OCI-LY7 (cell line): ENCODE measurements around the gene GADD45A. TPM values are rescaled to one million over a fixed set of nuclear protein-coding genes. Genes with fewer than 3 reads are reported as not detected.

Source experiments
- BruUV-seq: library from RNA; stranded (reverse); fragments of 400-500 nt; replicated peaks from 2 replicates; lab custom pipeline; 2021; lab: Mats Ljungman, UMichigan
- CTCF ChIA-PET: fragments of 300-600 bp; sonication (Branson Sonifier 250); formaldehyde crosslinking; loops from one replicate; lab custom pipeline; 2022; ENCODE audit warnings: antibody characterized with exemption; ENCODE audit not compliant: unreplicated experiment; lab: Charles Lee
- POLR2A ChIA-PET: fragments of 300-600 bp; sonication (Branson Sonifier 250); formaldehyde crosslinking; loops from one replicate; lab custom pipeline; 2022; ENCODE audit warnings: antibody characterized with exemption; lab: Charles Lee
- DNase-seq: peaks from one replicate; pipeline ENCODE4 v3.0.0-alpha.2; 2015; ENCODE audit warnings: low spot score
- H2AFZ ChIP-seq: fragments of 200-600 bp; sonication (generic), shearing (Covaris generic); 2 replicates; pipeline ENCODE4 v1.6.1; 2014; ENCODE audit warnings: mild to moderate bottlenecking, antibody characterized with exemption, low read length, moderate library complexity
- H3K27ac ChIP-seq: fragments of 200-600 bp; sonication (generic); 2 replicates; pipeline ENCODE4 v1.5.1; 2014; ENCODE audit warnings: mixed run types, low read depth, mild to moderate bottlenecking, moderate library complexity, low read length, inconsistent platforms; ENCODE audit not compliant: poor library complexity, severe bottlenecking
- H3K36me3 ChIP-seq: fragments of 200-600 bp; sonication (generic); 2 replicates; pipeline ENCODE4 v1.6.1; 2014; ENCODE audit warnings: mild to moderate bottlenecking, antibody characterized with exemption, low read length, moderate library complexity, mixed read lengths; ENCODE audit not compliant: insufficient read depth
- H3K4me1 ChIP-seq: fragments of 200-600 bp; sonication (generic); 2 replicates; pipeline ENCODE4 v1.5.1; 2014; ENCODE audit warnings: mild to moderate bottlenecking, low read length; ENCODE audit not compliant: insufficient read depth, poor library complexity, severe bottlenecking
- H3K4me2 ChIP-seq: fragments of 200-600 bp; sonication (generic); 2 replicates; pipeline ENCODE4 v1.6.1; 2014; ENCODE audit warnings: mild to moderate bottlenecking, low read length
- H3K4me3 ChIP-seq: fragments of 200-600 bp; sonication (generic); 2 replicates; pipeline ENCODE4 v1.5.1; 2014; ENCODE audit warnings: mild to moderate bottlenecking, low read depth, low read length; ENCODE audit not compliant: poor library complexity, severe bottlenecking
- H3K79me2 ChIP-seq: fragments of 200-600 bp; sonication (generic); 2 replicates; pipeline ENCODE4 v1.6.1; 2016; ENCODE audit warnings: low read depth, mild to moderate bottlenecking, low read length, moderate library complexity, mixed read lengths; ENCODE audit not compliant: insufficient read depth
- H3K9me2 ChIP-seq: fragments of 200-600 bp; sonication (generic); 2 replicates; pipeline ENCODE4 v1.6.1; 2016; ENCODE audit warnings: mild to moderate bottlenecking, low read length, mixed read lengths; ENCODE audit not compliant: insufficient read depth
- H3K9me3 ChIP-seq: fragments of 200-600 bp; sonication (generic); 2 replicates; pipeline ENCODE4 v1.6.1; 2014; ENCODE audit warnings: mild to moderate bottlenecking, mixed run types, low read length, mixed read lengths
- H4K20me1 ChIP-seq: fragments of 200-600 bp; sonication (generic); 2 replicates; pipeline ENCODE4 v1.6.1; 2014; ENCODE audit warnings: mild to moderate bottlenecking, antibody characterized with exemption, low read length, moderate library complexity, mixed read lengths; ENCODE audit not compliant: insufficient read depth
- EZH2phosphoT487 ChIP-seq: fragments of 200-600 bp; sonication (generic); IDR thresholded peaks from 2 replicates; pipeline ENCODE4 v1.6.1; 2018; ENCODE audit warnings: low read depth, borderline replicate concordance, mild to moderate bottlenecking, mixed run types, antibody characterized with exemption, low read length, moderate library complexity, mixed read lengths
- intact Hi-C: fragments of 100-400 bp; cut with micrococcal nuclease; formaldehyde crosslinking; loops from one replicate; pipeline ENCODE4 v1.10.0; 2022; ENCODE audit not compliant: unreplicated experiment
- total RNA-seq, 2 experiments: library from RNA; depleted of rRNA in 1 of 2; stranded (reverse); fragments of >200 nt in 1 of 2; shearing (Covaris generic) in 1 of 2; gene quantifications; 2 replicates each; pipeline ENCODE4 v1.2.3, GENCODE V29; 2014 to 2022
- TF ChIP-seq, protein P1 (sequence below): fragments of 200-600 bp; sonication (generic); conservative IDR thresholded peaks from 2 replicates; pipeline ENCODE4 v1.5.1; 2014; ENCODE audit warnings: mild to moderate bottlenecking, antibody characterized with exemption, low read length, moderate library complexity, mixed read lengths

The GADD45A gene
- total RNA-seq, 2 experiments from 2014 or later, result 46.8 to 48.6 TPM

DNA sequence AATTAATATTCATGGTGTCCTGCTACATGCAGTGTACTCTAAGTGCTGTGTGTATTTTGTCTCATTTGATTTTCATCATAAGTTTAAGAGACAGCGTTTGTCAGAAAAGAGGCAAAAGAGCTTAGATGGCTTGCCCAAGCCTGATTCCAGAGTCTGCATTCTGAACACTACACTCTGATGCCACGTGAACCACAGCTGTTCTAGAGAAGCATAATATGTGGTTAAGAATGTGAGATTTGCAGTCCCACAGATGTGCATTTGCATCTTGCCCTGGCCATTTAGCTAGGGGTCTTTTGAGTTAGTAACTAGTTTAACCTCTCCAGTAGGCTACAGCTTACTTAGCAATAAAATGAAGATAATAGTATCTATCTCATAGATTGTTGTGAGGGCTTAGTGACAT is 9.2 kb upstream of the GADD45A start:
- Histone ChIP-seq H3K27ac (peak overlapping the region; percentile 85), H3K4me2 (peak overlapping the region; percentile 68)
- TF ChIP-seq EZH2phosphoT487, result no peak
- TF ChIP-seq, protein P1, sequence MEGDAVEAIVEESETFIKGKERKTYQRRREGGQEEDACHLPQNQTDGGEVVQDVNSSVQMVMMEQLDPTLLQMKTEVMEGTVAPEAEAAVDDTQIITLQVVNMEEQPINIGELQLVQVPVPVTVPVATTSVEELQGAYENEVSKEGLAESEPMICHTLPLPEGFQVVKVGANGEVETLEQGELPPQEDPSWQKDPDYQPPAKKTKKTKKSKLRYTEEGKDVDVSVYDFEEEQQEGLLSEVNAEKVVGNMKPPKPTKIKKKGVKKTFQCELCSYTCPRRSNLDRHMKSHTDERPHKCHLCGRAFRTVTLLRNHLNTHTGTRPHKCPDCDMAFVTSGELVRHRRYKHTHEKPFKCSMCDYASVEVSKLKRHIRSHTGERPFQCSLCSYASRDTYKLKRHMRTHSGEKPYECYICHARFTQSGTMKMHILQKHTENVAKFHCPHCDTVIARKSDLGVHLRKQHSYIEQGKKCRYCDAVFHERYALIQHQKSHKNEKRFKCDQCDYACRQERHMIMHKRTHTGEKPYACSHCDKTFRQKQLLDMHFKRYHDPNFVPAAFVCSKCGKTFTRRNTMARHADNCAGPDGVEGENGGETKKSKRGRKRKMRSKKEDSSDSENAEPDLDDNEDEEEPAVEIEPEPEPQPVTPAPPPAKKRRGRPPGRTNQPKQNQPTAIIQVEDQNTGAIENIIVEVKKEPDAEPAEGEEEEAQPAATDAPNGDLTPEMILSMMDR, result no peak

GRCh38 chr1:67676287-67676686 is 8.7 kb upstream of the GADD45A start:
- Histone ChIP-seq H3K9me2 (no peaks in the 10 kb centered on the region), H3K4me2 (peak overlapping the region; percentile 68), H3K27ac (peak overlapping the region; percentile 85), H3K4me3 (peak overlapping the region; percentile 20), H3K4me1 (peaks cover 48% of the 10 kb centered on the region), H3K36me3 (no peaks in the 10 kb centered on the region), H4K20me1 (no peaks in the 10 kb centered on the region), H2AFZ (peak overlapping the region; percentile 87), H3K9me3 (no peaks in the 10 kb centered on the region), H3K79me2 (no peaks in the 10 kb centered on the region)
- intact Hi-C loops, result no loop called here
- DNase-seq, result no peak
- CTCF ChIA-PET, result interaction anchor here (0.8 to 1.2 kb wide), 4 partner anchors 8 to 244 kb away, joined by 4 to 10 read pairs (median 5); no protein-coding TSS in a partner anchor
- TF ChIP-seq EZH2phosphoT487, result no peak
- TF ChIP-seq, protein P1, result no peak
- POLR2A ChIA-PET, result interaction anchor here (0.7 to 5.4 kb wide), 19 partner anchors 8 to 309 kb away, joined by 3 to 89 read pairs (median 5); partner anchors contain the start of gene GADD45A
- no TSS peak for BruUV-seq

More for the DNA sequence above, 9.2 kb upstream of the GADD45A start:
- Histone ChIP-seq H3K79me2 (no peaks in the 10 kb centered on the region), H3K9me2 (no peaks in the 10 kb centered on the region), H3K9me3 (no peaks in the 10 kb centered on the region), H4K20me1 (no peaks in the 10 kb centered on the region), H3K4me1 (peaks cover 48% of the 10 kb centered on the region), H2AFZ (peak overlapping the region; percentile 85), H3K36me3 (no peaks in the 10 kb centered on the region), H3K4me3 (peak overlapping the region; percentile 20)
- intact Hi-C loops, result loop anchor here (1.0 to 2.0 kb wide), 2 partner anchors 10 to 61 kb away; no protein-coding TSS in a partner anchor
- no TSS peak for BruUV-seq
- POLR2A ChIA-PET, result interaction anchor here (0.6 to 5.4 kb wide), 19 partner anchors 8 to 244 kb away, joined by 3 to 89 read pairs (median 6); partner anchors contain the start of gene GADD45A
- CTCF ChIA-PET, result interaction anchor here (0.6 to 0.9 kb wide), 2 partner anchors 9 to 244 kb away, joined by 3 to 4 read pairs; no protein-coding TSS in a partner anchor
- DNase-seq, result peak; percentile 92

DNA sequence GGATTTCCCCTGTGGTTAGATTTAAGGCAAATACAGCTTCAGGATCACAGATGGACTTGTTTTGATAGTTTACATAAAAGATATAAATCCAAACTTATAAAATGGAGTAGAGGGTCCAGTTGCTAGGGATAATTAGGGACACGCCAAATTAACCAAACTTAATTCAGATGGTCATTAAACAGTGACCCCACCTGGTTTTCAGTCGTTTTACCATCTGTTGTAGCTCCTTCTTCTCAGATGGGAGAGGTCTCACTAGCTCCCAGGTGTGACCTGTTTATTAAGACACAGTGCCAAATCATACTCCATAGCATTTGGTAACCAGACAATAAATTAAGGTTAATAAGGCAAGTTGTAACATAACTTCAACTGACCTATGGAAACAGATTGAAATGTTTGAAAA is 8.1 kb upstream of the GADD45A start:
- H3K4me1 ChIP-seq, result peaks cover 48% of the 10 kb centered on the region
- H3K9me2 ChIP-seq, result no peaks in the 10 kb centered on the region
- DNase-seq, result peak; percentile 56
- ChIA-PET CTCF (interaction anchor here (0.8 to 1.2 kb wide), 3 partner anchors 9 to 245 kb away, joined by 5 to 10 read pairs (median 5); no protein-coding TSS in a partner anchor), POLR2A (interaction anchor here (0.7 to 5.4 kb wide), 15 partner anchors 8 to 1794 kb away, joined by 3 to 89 read pairs (median 7); partner anchors contain the start of gene GADD45A)
- H2AFZ ChIP-seq, result peak overlapping the region; percentile 87
- peak overlapping the region; percentile 85 for H3K27ac ChIP-seq
- H3K9me3 ChIP-seq, result no peaks in the 10 kb centered on the region
- peak overlapping the region; percentile 68 for H3K4me2 ChIP-seq
- BruUV-seq, result no TSS peak
- no peaks in the 10 kb centered on the region for H3K36me3 ChIP-seq
- peak overlapping the region; percentile 20 for H3K4me3 ChIP-seq
- intact Hi-C loops, result no loop called here
- no peaks in the 10 kb centered on the region for H4K20me1 ChIP-seq
- no peaks in the 10 kb centered on the region for H3K79me2 ChIP-seq
- TF ChIP-seq, protein P1, result peak; percentile 63
- no peak for TF ChIP-seq EZH2phosphoT487
